Upper lobe of left lung (tissue), 4 donors: ENCODE measurements around the gene CHMP2A.

Experiments
- CTCF ChIP-seq, 6 experiments: fragments of 450-650 bp in 4 of 6; fragments of 200-600 bp in 2 of 6; sonication (generic) in 2 of 6; IDR thresholded peaks; one replicate each; pipeline ENCODE4 v1.5.1; 2016 to 2019; ENCODE audit warnings: antibody characterized with exemption in 6 of 6
- EP300 ChIP-seq, 4 donors: sonication (generic); formaldehyde crosslinking; IDR thresholded peaks; one replicate each; pipeline ENCODE4 v1.5.1; 2017; ENCODE audit warnings: antibody characterized with exemption in 4 of 4, control low read depth in 2 of 4
- POLR2A ChIP-seq, 4 donors: fragments of 450-650 bp; IDR thresholded peaks; one replicate each; pipeline ENCODE4 v1.5.1; 2016 to 2017; ENCODE audit warnings: antibody characterized with exemption in 4 of 4, mild to moderate bottlenecking in 2 of 4
- POLR2AphosphoS5 ChIP-seq, 2 donors: sonication (generic); formaldehyde crosslinking; IDR thresholded peaks; one replicate each; pipeline ENCODE4 v1.5.1; 2017; ENCODE audit warnings: antibody characterized with exemption in 2 of 2

GRCh38 chr19:58515259-58515658 is 39.6 kb downstream of the CHMP2A start:
- no peak for TF ChIP-seq CTCF (IDR thresholded peaks at IDR 0.05)
- no peak for TF ChIP-seq POLR2A (IDR thresholded peaks at IDR 0.05)
- no peak for TF ChIP-seq POLR2AphosphoS5 (IDR thresholded peaks at IDR 0.05)
- no peak for TF ChIP-seq EP300 (IDR thresholded peaks at IDR 0.05)
